ENCODE data around the gene KCNAB1. TPM values are rescaled to one million over a fixed set of nuclear protein-coding genes. Genes with fewer than 3 reads are reported as not detected.

Gene KCNAB1
- total RNA-seq, 1 experiment from 2014 or later: not detected

DNA sequence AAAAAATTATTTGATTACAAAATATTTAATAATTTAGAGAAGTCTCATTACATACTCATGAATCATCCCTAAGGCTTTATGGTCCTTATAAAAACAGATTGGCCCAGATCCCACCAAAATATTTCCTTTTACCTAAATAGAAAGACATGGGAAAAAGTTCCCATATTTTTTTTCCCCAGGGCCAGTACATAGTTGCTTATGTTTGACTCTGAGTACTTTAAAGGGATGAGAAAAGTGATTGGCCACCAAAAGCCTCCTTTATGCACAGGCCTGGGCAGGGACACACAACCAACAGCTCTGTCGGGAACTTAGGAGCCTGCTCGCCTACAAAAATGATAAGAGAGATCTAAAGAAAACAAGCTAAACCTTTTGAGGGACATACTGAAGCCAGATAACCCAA is 22.3 kb downstream of the KCNAB1 start:
- Histone ChIP-seq H3K27ac (ENCODE audit: low read depth, low read length) (no peak overlapping the region), H3K4me2 (ENCODE audit: low read length) (no peak overlapping the region), H3K4me1 (ENCODE audit: control insufficient read depth in 1 of 2, insufficient read depth in 2 of 2, low read length in 2 of 2) (no peaks in the 10 kb centered on the region), H3K36me3 (ENCODE audit: control insufficient read depth in 1 of 2, insufficient read depth in 2 of 2, low read length in 2 of 2) (no peaks in the 10 kb centered on the region), H3K9ac (ENCODE audit: low read length) (no peak overlapping the region), H3K9me2 (ENCODE audit: insufficient read depth) (no peaks in the 10 kb centered on the region), H3K4me3 (replicated peaks in 1 of 2; ENCODE audit: low read depth in 1 of 2, low read length in 2 of 2) (no peak overlapping the region), H3K9me3 (ENCODE audit: control insufficient read depth in 1 of 2, insufficient read depth in 1 of 2, low read depth in 1 of 2, low read length in 2 of 2) (no peaks in the 10 kb centered on the region), H2AFZ (ENCODE audit: low read depth, low read length, poor library complexity, severe bottlenecking) (no peak overlapping the region), H4K20me1 (ENCODE audit: insufficient read depth) (no peaks in the 10 kb centered on the region), H3K79me2 (ENCODE audit: insufficient read depth, low read length) (no peaks in the 10 kb centered on the region), H3K27me3 (ENCODE audit: insufficient read depth, low read length) (no peaks in the 10 kb centered on the region)
- ChIA-PET POLR2A (no interaction called here), CTCF (interaction anchor here (1.3 kb wide), 1 partner anchor 367 kb away, joined by 5 read pairs; no protein-coding TSS in a partner anchor), RAD21 (ENCODE audit: low non-redundant PET in 1 of 2, low total read pairs in 2 of 2, uncharacterized antibody in 2 of 2, unreplicated experiment in 2 of 2) (interaction anchor here in 1 of 2 experiments (0.6 kb wide), 1 partner anchor 61 kb away, joined by 3 read pairs; no protein-coding TSS in a partner anchor)
- TF ChIP-seq EZH2phosphoT487 (IDR thresholded peaks at IDR 0.05; ENCODE audit: borderline replicate concordance) (no peak), POLR2A (IDR thresholded peaks at IDR 0.05; ENCODE audit: borderline replicate concordance, extremely low read depth, insufficient read depth, insufficient read length) (no peak), RAD21 (IDR thresholded peaks at IDR 0.05; ENCODE audit: low read depth) (no peak), EGR1 (IDR thresholded peaks at IDR 0.05; ENCODE audit: low read depth) (no peak)
- TF ChIP-seq, protein P1, sequence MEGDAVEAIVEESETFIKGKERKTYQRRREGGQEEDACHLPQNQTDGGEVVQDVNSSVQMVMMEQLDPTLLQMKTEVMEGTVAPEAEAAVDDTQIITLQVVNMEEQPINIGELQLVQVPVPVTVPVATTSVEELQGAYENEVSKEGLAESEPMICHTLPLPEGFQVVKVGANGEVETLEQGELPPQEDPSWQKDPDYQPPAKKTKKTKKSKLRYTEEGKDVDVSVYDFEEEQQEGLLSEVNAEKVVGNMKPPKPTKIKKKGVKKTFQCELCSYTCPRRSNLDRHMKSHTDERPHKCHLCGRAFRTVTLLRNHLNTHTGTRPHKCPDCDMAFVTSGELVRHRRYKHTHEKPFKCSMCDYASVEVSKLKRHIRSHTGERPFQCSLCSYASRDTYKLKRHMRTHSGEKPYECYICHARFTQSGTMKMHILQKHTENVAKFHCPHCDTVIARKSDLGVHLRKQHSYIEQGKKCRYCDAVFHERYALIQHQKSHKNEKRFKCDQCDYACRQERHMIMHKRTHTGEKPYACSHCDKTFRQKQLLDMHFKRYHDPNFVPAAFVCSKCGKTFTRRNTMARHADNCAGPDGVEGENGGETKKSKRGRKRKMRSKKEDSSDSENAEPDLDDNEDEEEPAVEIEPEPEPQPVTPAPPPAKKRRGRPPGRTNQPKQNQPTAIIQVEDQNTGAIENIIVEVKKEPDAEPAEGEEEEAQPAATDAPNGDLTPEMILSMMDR (IDR thresholded peaks at IDR 0.05 in 2 of 3, conservative IDR thresholded peaks at IDR 0.05 in 1 of 3; ENCODE audit: borderline replicate concordance in 1 of 3, insufficient read depth in 1 of 3, low read depth in 2 of 3, low read length in 2 of 3): no peak
- BruUV-seq (replicated peaks): no TSS peak
- no peak for DNase-seq (ENCODE audit: low read depth, low spot score)
- no peak for ATAC-seq
- intact Hi-C loops (cut with micrococcal nuclease): no loop called here

- Histone ChIP-seq H3K79me2 (ENCODE audit: insufficient read depth, low read length) (no peaks in the 10 kb centered on the region), H3K9ac (ENCODE audit: low read length) (no peak overlapping the region)
- ATAC-seq: no peak
These were observed 22.8 kb downstream of the KCNAB1 start for GRCh38 chr3:156143136-156143535.

More at GRCh38 chr3:156143136-156143535, 22.8 kb downstream of the KCNAB1 start:
- no peaks in the 10 kb centered on the region for H4K20me1 ChIP-seq (ENCODE audit: insufficient read depth)
- no TSS peak for BruUV-seq (replicated peaks)
- no peak for DNase-seq (ENCODE audit: low read depth, low spot score)
- RAD21 ChIA-PET (ENCODE audit: low non-redundant PET in 1 of 2, low total read pairs in 2 of 2, uncharacterized antibody in 2 of 2, unreplicated experiment in 2 of 2): interaction anchor here in 1 of 2 experiments (0.6 kb wide), 1 partner anchor 61 kb away, joined by 3 read pairs; no protein-coding TSS in a partner anchor
- POLR2A ChIA-PET: no interaction called here
- no peak overlapping the region for H2AFZ ChIP-seq (ENCODE audit: low read depth, low read length, poor library complexity, severe bottlenecking)
- no peaks in the 10 kb centered on the region for H3K27me3 ChIP-seq (ENCODE audit: insufficient read depth, low read length)
- H3K36me3 ChIP-seq (ENCODE audit: control insufficient read depth in 1 of 2, insufficient read depth in 2 of 2, low read length in 2 of 2): no peaks in the 10 kb centered on the region
- H3K4me3 ChIP-seq (replicated peaks in 1 of 2; ENCODE audit: low read depth in 1 of 2, low read length in 2 of 2): no peak overlapping the region
- no peak for TF ChIP-seq RAD21 (IDR thresholded peaks at IDR 0.05; ENCODE audit: low read depth)
- TF ChIP-seq EZH2 (IDR thresholded peaks at IDR 0.05): no peak
- no peak for TF ChIP-seq MAX (IDR thresholded peaks at IDR 0.05)
- TF ChIP-seq JUND (IDR thresholded peaks at IDR 0.05): no peak
- TF ChIP-seq SIN3A (IDR thresholded peaks at IDR 0.05; ENCODE audit: low read depth): no peak
- TF ChIP-seq SRF (IDR thresholded peaks at IDR 0.05; ENCODE audit: low read depth): no peak
- no peak for TF ChIP-seq CBX3 (IDR thresholded peaks at IDR 0.05; ENCODE audit: low read depth)
- TF ChIP-seq YY1 (IDR thresholded peaks at IDR 0.05; ENCODE audit: extremely low read depth, insufficient replicate concordance, low read depth, low read length): no peak
- TF ChIP-seq FOSL1 (IDR thresholded peaks at IDR 0.05; ENCODE audit: low read depth): no peak
- no peak for TF ChIP-seq EGR1 (IDR thresholded peaks at IDR 0.05; ENCODE audit: low read depth)
- CTCF ChIA-PET: interaction anchor here (1.0 to 1.3 kb wide), 2 partner anchors 9 to 367 kb away, joined by 3 to 5 read pairs; no protein-coding TSS in a partner anchor
- H3K4me1 ChIP-seq (ENCODE audit: control insufficient read depth in 1 of 2, insufficient read depth in 2 of 2, low read length in 2 of 2): no peaks in the 10 kb centered on the region
- no peaks in the 10 kb centered on the region for H3K9me2 ChIP-seq (ENCODE audit: insufficient read depth)
- intact Hi-C loops (cut with micrococcal nuclease): no loop called here
- H3K4me2 ChIP-seq (ENCODE audit: low read length): no peak overlapping the region
- H3K27ac ChIP-seq (ENCODE audit: low read depth, low read length): no peak overlapping the region
- no peaks in the 10 kb centered on the region for H3K9me3 ChIP-seq (ENCODE audit: control insufficient read depth in 1 of 2, insufficient read depth in 1 of 2, low read depth in 1 of 2, low read length in 2 of 2)

Data from HCT116 (cell line).